Heart left ventricle (tissue), 16 donors: ENCODE results near the gene ACSM2B. TPM values are rescaled to one million over a fixed set of nuclear protein-coding genes. Genes with fewer than 3 reads are reported as not detected.
"Not testable (repeated sequence)": the region's sequence is repeated elsewhere in the genome, so short reads cannot be mapped to it uniquely, and the experiment has no call there.

Experiments used
- ATAC-seq, 4 donors: fragments of 200-7000 bp; cut with Tn5 transposase; one replicate each; pipeline ENCODE4 v1.9.1; 2020 to 2022; ENCODE audit warnings: moderate library complexity in 4 of 4, mild to moderate bottlenecking in 3 of 4, moderate number of reproducible peaks in 1 of 4
- DNase-seq, 5 donors: peaks; one replicate each; pipeline ENCODE4 v3.0.0-alpha.2; 2020
- H3K27ac ChIP-seq, 12 donors: fragments of 200-600 bp; sonication (generic) in 4 of 12; one replicate each; pipeline versions ENCODE4 v1.5.0 to v1.8.0; 2016 to 2022; ENCODE audit warnings: mild to moderate bottlenecking in 2 of 12
- H3K27me3 ChIP-seq, 9 donors: fragments of 200-600 bp; sonication (generic) in 2 of 9; one replicate each; pipeline versions ENCODE4 v1.5.1 to v1.8.0; 2016 to 2022; ENCODE audit warnings: mild to moderate bottlenecking in 3 of 9
- H3K36me3 ChIP-seq, 9 donors: fragments of 200-600 bp; sonication (generic) in 2 of 9; one replicate each; pipeline versions ENCODE4 v1.5.0 to v1.8.0; 2018 to 2022; ENCODE audit warnings: mild to moderate bottlenecking in 2 of 9
- H3K4me1 ChIP-seq, 12 donors: fragments of 200-600 bp; sonication (generic) in 4 of 12; one replicate each; pipeline versions ENCODE4 v1.5.0 to v1.8.0; 2016 to 2022; ENCODE audit warnings: mild to moderate bottlenecking in 3 of 12
- H3K4me3 ChIP-seq, 12 donors: fragments of 200-600 bp; sonication (generic) in 4 of 12; one replicate each; pipeline versions ENCODE4 v1.5.0 to v1.8.0; 2017 to 2022; ENCODE audit warnings: mild to moderate bottlenecking in 9 of 12, moderate library complexity in 4 of 12
- H3K9me3 ChIP-seq, 12 donors: fragments of 200-600 bp; sonication (generic) in 4 of 12; one replicate each; pipeline versions ENCODE4 v1.5.0 to v1.8.0; 2016 to 2022; ENCODE audit warnings: mild to moderate bottlenecking in 1 of 12
- POLR2A ChIP-seq, 2 donors: fragments of 450-650 bp; IDR thresholded peaks; one replicate each; pipeline ENCODE4 v1.6.1; 2017; ENCODE audit warnings: antibody characterized with exemption in 2 of 2, mild to moderate bottlenecking in 2 of 2, moderate library complexity in 2 of 2
- WGBS, 4 donors: extraction: QIAGEN DNeasy Blood & Tissue Kit in 2 of 4; methylation state at CpG; one replicate each; pipeline versions ENCODE4 v1.1.5 to v1.1.7; 2013 to 2018; 5-methylcytosine and 5-hydroxymethylcytosine counted together
- intact Hi-C, 10 donors: fragments of 100-400 bp; cut with DNase I; formaldehyde crosslinking; loops; one replicate each; pipeline versions ENCODE4 v1.11.1 to v1.14.2; 2022
- polyA plus RNA-seq, 2 donors: library from polyadenylated mRNA; stranded (reverse); fragments of 200-250 nt; gene quantifications; one replicate each; pipeline ENCODE4 v1.2.3, GENCODE V29; 2013
- total RNA-seq, 9 donors: library from RNA; depleted of rRNA in 2 of 9; stranded (reverse); fragments of >200 nt in 2 of 9; fragmentation: NEBNext Ultra II Directional in 3 of 9; extraction: Animal tissue kit (Norgen Biotek cat#: 25700) in 3 of 9; gene quantifications; one replicate each; pipeline versions ENCODE4 v1.1.0 to v1.2.4, GENCODE V29; 2016 to 2023
- TF ChIP-seq, protein P1 (sequence below), 12 donors: fragments of 200-600 bp; sonication (generic) in 4 of 12; IDR thresholded peaks; one replicate each; pipeline versions ENCODE4 v1.5.0 to v1.8.0; 2018 to 2022; ENCODE audit warnings: antibody characterized with exemption in 12 of 12, mild to moderate bottlenecking in 5 of 12
- donor health status: ischemic (EF 13 %, LVEDD 7.1; RV severe dilation, severe dysfunction).
- donor health status: healthy with polysubstance abuse.
- donor health status: DM: no; HTN: yes; CAD: no.
- donor health status: DM: no; HTN: no; CAD: no.
- donor health status: ischemic (EF 25% LVEDD 6.9; RV normal size, moderate dysfunction).
- donor health status: ischemic (EF 25% LVEDD 5.7; RV mildly dilated, moderate dysfunction).
- donor health status: healthy.
- donor health status: DM: yes; HTN: yes; CAD: no.
- donor health status: ischemic (EF 35%, LVEDD 5.7; RV mildly dilated, moderate dysfunction).
- donor health status: nonischemic (EF 11% LVEDD 7.7; RV severe dilation, severe dysfunction).
- donor health status: DM: yes; HTN: yes; CAD: no.
- donor health status: PGD.
- donor health status: ischemic (EF 29% LVEDD 5.4; RV normal size, mild dysfunction).
- donor health status: nonischemic (EF 23%, LVEDD 6.1; RV moderate dilation, normal function).

Gene ACSM2B
- total and polyA plus RNA-seq, 11 donors: 0.06 to 0.14 TPM; not detected in 9

DNA sequence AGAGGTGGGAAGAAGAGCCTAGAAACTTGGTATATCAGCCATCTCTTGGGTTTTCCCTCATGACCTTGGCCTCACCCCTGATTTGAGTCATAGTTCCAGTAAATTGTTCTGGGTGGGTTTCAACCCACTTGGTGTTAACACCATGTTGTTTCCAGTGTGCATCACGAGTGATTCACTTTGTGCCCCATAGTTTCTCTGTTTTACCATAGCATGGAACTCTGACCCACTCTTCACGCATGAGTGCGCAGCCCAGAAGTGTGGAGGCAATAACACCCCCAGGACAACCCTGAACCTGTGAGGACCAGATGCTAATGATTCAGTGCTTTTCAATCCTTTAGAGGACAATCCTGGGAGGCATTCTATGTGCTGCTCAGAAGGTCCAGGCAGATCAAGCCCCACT, 21.5 kb downstream of the ACSM2B start:
- DNase-seq, H3K27ac ChIP-seq, H3K36me3 ChIP-seq, H3K4me1 ChIP-seq, H3K4me3 ChIP-seq, ATAC-seq, intact Hi-C loops, H3K27me3 ChIP-seq: not testable (repeated sequence)
- H3K9me3 ChIP-seq: peaks cover 0 to 13% (median 0%) of the 10 kb centered on the region in 12 donors
- WGBS, 4 donors: 81 to 88% (median 83%) methylated on average over 3 of the region's 3 CpGs

DNA sequence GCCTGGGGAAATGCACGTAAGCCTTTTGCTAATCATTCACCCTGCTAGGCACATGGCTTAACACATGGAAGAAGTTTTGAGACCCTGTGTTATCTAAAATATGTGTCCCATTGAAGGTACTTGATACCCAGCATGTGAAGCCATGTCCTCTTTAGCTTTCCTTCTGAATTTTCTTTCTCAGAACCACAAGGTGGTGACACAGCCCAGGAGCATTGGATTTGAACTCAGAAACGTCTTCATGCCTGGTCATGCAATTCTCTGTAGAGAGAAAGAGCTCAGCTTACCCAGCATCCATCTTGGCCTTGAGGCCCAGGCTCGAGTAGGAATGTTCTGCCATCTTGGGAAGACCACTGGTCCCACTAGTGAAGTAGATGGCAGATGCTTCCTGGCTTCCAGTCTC, 22.7 kb downstream of the ACSM2B start:
- H3K9me3 ChIP-seq, H3K27me3 ChIP-seq, H3K36me3 ChIP-seq, H3K4me1 ChIP-seq, H3K4me3 ChIP-seq, H3K27ac ChIP-seq, DNase-seq, intact Hi-C loops: not testable (repeated sequence)
- 34 to 49% (median 41%) methylated on average over 3 of the region's 3 CpGs for WGBS, 4 donors
- peak in 1 of 4 donors; percentile 36 for ATAC-seq

DNA sequence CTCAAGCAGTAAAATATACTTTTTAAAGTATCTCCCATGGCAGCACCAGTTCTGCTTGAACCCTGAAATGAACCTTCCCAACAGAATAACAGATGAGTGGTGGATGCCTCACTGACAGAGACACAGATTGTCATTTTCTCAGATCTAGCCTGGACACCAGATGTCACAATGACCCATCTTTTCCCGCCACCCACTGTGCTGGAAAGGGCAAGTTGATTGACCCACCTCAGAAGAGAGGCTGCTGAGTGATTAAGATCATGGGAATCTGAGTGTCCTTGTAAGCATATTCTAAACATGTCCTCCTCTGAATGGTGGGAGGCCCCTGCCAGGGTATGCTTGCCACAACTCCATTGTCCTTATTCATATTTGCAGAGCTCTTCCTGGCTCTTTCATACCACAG, 29.2 kb downstream of the ACSM2B start:
- H3K4me1 ChIP-seq, H3K27ac ChIP-seq, H3K9me3 ChIP-seq, H3K36me3 ChIP-seq, H3K4me3 ChIP-seq, DNase-seq, ATAC-seq, intact Hi-C loops, H3K27me3 ChIP-seq: not testable (repeated sequence)
- WGBS, 4 donors: 91 to 98% (median 92%) methylated on average over 1 of the region's 1 CpG

DNA sequence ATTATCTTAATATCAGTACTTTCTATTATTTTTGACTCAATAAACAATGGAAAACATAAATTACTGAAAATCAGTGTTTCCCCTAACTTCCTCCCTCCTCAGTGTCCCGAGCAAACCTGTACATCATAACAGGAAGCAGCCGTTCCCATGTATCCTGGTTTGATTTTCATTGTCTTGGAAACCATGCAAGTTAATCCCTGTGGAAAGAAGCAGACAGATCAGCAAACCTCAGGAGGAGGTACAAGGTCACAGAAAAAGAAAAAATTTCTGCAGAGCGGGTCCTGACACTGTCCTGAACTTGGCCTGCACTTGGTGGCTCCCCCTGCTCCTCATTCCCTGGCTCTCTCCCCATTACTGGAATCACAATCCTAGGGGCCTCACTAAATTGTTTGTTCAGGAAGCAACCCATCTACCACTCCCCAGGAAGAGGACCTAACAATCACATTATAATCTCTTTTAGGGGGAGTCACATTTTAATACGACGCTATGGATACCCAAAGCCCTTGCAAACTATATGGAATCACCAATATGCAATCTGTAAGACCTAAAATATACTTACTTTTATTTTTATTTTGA, 29.8 kb downstream of the ACSM2B start:
- DNase-seq, intact Hi-C loops, H3K4me1 ChIP-seq, H3K9me3 ChIP-seq, H3K27me3 ChIP-seq, H3K36me3 ChIP-seq, H3K4me3 ChIP-seq, H3K27ac ChIP-seq: not testable (repeated sequence)
- ATAC-seq: peak in 1 of 4 donors; percentile 28
- 43 to 60% (median 51%) methylated on average over 5 of the region's 5 CpGs for WGBS, 4 donors

DNA sequence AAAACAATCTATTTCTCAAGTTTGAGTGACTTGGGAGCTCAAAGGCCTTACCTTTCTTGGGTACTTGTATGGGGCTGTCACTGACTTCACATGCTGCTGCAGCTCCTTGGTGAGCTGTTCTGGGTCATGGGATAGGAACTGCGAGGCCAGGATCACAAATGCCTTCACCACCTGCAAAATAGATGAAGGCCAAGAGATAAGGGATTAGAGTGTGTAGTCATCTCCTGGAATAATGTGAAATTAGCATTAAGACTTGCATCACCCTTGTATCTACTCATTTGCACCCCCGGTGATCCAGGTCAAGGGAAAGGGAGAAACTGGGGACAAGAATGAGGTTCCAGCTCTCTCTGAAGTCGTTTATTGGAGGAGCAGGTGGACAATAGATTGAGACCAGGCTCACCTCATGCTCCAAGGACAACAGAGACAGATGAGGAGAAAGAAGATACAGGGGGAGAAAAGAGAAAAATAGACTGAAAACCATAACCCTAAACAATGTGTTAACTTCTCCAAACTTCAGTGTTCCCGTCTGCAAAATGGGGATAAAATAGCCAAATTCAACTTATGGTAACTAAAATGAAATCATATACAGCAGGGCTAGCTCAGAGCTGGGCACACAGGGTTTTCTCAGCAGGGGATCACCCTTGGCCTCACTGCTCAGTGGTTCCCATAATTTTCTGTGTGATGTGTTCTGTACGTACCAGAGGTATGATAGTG, 35.4 kb downstream of the ACSM2B start:
- H3K36me3 ChIP-seq, H3K27me3 ChIP-seq, H3K9me3 ChIP-seq, intact Hi-C loops, DNase-seq, H3K4me3 ChIP-seq, H3K27ac ChIP-seq, ATAC-seq, H3K4me1 ChIP-seq: not testable (repeated sequence)
- 51 to 68% (median 61%) methylated on average over 5 of the region's 5 CpGs for WGBS, 4 donors

DNA sequence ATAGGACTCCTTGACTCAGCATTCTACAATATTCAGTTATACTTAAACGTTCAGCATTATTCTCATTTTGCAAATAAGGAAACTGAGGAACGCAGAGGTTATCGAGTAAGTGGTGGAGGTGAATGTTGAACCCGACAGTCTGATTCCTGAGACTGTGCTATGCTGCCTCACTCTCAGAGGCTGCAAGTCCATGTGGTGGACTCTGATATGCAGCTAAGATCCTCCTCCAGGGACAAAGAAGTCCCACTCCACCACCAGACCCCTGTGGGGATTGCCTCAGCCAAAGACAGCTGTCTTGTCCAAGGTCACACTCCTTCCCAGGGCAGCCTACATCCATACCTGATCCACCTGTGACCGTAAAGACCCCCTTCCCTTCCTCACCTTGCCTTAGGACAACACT, 37.5 kb downstream of the ACSM2B start:
- no peaks in the 10 kb centered on the region for H3K36me3 ChIP-seq
- WGBS, 4 donors: 39 to 80% (median 57%) methylated on average over 5 of the region's 5 CpGs
- H3K27me3 ChIP-seq: no peaks in the 10 kb centered on the region
- DNase-seq (no peak), ATAC-seq (no peak)
- intact Hi-C loops: no loop called here
- no peaks in the 10 kb centered on the region for H3K4me1 ChIP-seq
- TF ChIP-seq POLR2A (IDR thresholded peaks at IDR 0.05): no peak
- TF ChIP-seq, protein P1, sequence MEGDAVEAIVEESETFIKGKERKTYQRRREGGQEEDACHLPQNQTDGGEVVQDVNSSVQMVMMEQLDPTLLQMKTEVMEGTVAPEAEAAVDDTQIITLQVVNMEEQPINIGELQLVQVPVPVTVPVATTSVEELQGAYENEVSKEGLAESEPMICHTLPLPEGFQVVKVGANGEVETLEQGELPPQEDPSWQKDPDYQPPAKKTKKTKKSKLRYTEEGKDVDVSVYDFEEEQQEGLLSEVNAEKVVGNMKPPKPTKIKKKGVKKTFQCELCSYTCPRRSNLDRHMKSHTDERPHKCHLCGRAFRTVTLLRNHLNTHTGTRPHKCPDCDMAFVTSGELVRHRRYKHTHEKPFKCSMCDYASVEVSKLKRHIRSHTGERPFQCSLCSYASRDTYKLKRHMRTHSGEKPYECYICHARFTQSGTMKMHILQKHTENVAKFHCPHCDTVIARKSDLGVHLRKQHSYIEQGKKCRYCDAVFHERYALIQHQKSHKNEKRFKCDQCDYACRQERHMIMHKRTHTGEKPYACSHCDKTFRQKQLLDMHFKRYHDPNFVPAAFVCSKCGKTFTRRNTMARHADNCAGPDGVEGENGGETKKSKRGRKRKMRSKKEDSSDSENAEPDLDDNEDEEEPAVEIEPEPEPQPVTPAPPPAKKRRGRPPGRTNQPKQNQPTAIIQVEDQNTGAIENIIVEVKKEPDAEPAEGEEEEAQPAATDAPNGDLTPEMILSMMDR (IDR thresholded peaks at IDR 0.05): no peak
- H3K27ac ChIP-seq: no peak overlapping the region
- H3K4me3 ChIP-seq: no peak overlapping the region
- no peaks in the 10 kb centered on the region for H3K9me3 ChIP-seq

DNA sequence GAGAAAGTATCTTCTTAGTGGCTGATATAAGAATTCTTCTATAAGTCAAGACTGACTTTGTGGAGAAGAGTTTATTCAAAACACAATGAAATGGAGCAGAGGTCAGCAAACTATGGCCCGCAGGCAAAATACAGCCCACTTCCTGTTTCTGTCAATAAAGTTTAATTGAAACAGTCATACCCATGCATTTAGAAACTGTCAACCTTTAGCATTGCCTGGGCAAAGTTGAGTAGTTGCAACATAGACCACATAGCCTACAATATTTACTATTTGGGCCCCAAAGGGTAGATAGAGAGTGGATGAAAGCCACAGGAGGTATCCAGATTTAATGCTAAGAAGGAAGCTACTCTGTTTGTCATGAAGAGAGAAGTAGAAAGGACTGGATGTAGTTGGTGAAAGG, 38.0 kb downstream of the ACSM2B start:
- Histone ChIP-seq H3K9me3 (no peaks in the 10 kb centered on the region), H3K27me3 (no peaks in the 10 kb centered on the region), H3K27ac (no peak overlapping the region), H3K36me3 (no peaks in the 10 kb centered on the region), H3K4me1 (no peaks in the 10 kb centered on the region), H3K4me3 (no peak overlapping the region)
- no peak for TF ChIP-seq POLR2A (IDR thresholded peaks at IDR 0.05)
- TF ChIP-seq, protein P1 (IDR thresholded peaks at IDR 0.05): no peak
- no peak for ATAC-seq
- WGBS, 4 donors: 0 to 39% (median 20%) methylated on average over 1 of the region's 1 CpG
- intact Hi-C loops: no loop called here
- no peak for DNase-seq

DNA sequence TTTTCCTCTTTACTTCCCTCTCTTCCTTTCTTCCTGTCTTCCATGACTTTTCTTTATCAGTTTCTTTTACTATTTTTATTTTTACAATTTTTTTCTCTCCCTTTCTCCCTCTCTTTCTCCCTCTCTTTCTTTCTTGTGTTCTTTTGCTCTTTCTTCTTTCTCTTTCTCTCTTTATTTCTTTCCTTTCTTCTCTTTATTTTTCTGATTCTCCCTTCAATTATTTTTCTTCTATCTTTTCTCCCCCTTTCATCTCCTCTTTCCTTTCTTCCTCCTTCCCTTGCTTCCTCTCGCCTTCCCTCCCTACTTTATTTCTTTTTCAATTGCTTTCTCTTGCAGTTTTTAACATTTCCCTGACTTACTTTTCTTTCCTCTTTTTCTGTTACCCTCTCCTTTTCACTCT, 39.5 kb downstream of the ACSM2B start:
- intact Hi-C loops, H3K27ac ChIP-seq, H3K4me3 ChIP-seq, H3K9me3 ChIP-seq, H3K36me3 ChIP-seq, ATAC-seq, H3K4me1 ChIP-seq, DNase-seq, H3K27me3 ChIP-seq: not testable (repeated sequence)
- WGBS, 4 donors: 38 to 87% (median 65%) methylated on average over 1 of the region's 1 CpG

DNA sequence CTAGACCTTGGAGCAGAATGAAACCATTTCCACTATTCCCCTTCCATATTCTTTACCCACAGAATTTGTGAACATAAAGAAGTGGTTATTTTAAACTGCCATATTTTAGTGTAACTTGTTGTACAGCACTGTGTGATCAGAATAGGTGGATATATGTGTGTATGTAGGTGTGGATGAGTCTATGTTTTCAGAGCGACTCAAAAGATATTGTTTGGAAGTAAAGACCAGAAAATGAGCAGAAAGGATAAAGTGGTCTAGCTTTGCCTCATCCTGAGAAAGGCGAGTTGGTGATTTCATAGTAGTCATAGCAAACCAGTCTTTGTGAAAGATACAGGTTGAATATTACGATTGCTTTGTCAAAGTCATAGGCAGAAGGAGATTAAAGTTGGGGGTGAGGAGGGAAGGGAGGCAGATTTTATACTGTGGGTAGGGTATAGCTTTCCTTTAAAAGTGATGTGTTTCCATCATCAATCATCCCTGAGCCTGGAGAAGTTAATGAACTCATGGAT, 43.8 kb downstream of the ACSM2B start:
- DNase-seq, H3K36me3 ChIP-seq, H3K27me3 ChIP-seq, H3K27ac ChIP-seq, intact Hi-C loops, H3K4me1 ChIP-seq, H3K4me3 ChIP-seq, H3K9me3 ChIP-seq, ATAC-seq: not testable (repeated sequence)
- WGBS, 4 donors: no CpG with 5 or more reads among the region's 3 CpGs
